GM12873 (cell line): Measurements from ENCODE around the gene HYAL3.
A peak's percentile ranks its signal among the peaks of the same experiment; 100 is the strongest.

Source experiments
- CTCF ChIP-seq: IDR thresholded peaks from 2 replicates; pipeline ENCODE4 v1.5.1; 2012; ENCODE audit warnings: low read depth, mild to moderate bottlenecking, moderate library complexity, low read length, control low read depth; ENCODE audit not compliant: insufficient read depth; ENCODE audit errors: missing control alignments

The HYAL3 gene

GRCh38 chr3:50321336-50322114 lies 22.3 kb upstream of the HYAL3 start:
- TF ChIP-seq CTCF = peak; percentile 74

- no peak for TF ChIP-seq CTCF
These were observed 21.7 kb upstream of the HYAL3 start for GRCh38 chr3:50320853-50321335.

DNA sequence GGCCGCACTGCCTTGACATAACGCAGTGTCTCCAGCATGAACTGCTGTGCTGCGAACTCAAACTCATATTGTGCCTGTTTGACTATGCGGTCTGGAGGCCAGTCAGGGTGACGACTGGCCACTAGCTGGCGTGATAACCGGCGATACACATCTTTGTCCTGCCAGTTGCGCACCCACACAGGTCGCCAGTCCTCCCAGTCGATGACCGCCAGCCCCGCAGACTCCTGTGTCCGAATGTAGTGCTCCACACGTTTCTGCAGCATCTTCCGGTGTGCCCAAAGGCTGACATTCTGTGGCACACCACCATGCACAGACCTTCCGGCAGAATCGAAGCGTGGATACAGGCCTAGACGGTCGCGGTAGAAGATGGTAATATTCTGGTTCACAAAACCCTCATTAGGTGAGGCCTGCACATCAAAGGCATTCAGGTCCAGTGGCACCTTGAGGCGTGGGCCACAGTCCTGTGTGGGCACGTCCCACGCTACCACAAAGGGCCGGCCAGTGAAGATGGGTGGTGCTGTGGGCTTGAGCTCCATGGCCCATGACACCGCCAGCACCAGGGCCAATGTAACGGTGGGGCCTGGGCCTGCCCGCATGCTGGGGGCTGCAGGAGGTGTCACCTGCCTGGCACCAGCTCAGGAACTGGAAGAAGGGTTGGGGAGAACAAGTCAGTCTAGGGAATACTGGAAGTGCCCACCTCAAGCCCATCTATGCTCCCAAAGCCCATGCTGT lies 20.9 kb upstream of the HYAL3 start:
- no peak for TF ChIP-seq CTCF

GRCh38 chr3:50319181-50319893 lies 20.1 kb upstream of the HYAL3 start:
- TF ChIP-seq CTCF = no peak

- no peak for TF ChIP-seq CTCF
These were observed 19.4 kb upstream of the HYAL3 start for GRCh38 chr3:50318615-50319014.

DNA sequence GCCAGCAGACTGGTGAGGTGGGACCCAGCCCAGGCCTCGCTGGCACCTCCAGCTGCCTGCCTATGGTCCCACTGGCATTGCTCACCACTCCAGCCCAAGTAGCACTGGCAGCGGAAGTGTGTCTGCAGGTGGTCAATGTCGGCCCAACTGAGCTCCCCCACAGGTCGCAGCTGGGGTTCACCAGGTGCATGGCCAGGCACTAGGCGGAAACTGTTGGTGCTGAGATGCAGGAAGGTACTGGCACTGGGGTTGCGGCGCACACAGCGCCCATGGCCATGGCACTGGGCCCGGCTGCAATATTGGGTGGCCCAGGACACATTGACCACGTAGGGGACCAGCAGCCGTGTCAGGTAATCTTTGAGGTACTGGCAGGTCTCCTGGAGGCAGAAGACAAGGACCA lies 19.0 kb upstream of the HYAL3 start:
- no peak for TF ChIP-seq CTCF

DNA sequence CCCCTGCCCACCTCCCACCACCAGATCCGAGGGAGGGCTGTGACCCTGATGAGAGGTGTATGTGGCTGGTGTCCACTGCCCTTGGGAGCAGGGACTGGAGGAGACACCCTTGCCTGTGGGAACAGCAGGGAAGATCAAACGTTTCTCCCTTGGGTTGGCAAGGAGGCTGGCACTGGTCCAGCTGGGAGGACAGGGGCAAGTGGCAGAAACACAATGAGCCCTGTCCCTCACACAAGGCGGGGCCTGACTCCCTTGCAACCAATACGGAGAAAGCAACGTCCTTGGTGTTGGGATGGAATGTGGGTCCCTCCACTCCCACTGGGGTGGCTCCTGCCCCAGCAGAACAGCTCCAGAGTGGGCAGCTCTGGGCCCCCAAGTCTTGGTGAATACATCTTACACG lies 18.1 kb upstream of the HYAL3 start:
- TF ChIP-seq CTCF = no peak
